OCI-LY1 (cell line): ENCODE results near the gene IFT172.

ENCODE experiments used
- EZH2 ChIP-seq: fragments of 200-600 bp; sonication (generic), shearing (Covaris generic); IDR thresholded peaks from 2 replicates; pipeline ENCODE4 v1.8.0; 2017; ENCODE audit warnings: borderline replicate concordance, mixed run types, mild to moderate bottlenecking, antibody characterized with exemption, low read length, moderate library complexity, mixed read lengths
- TF ChIP-seq, protein P1 (sequence below): fragments of 200-600 bp; sonication (generic), shearing (Covaris generic); IDR thresholded peaks from 2 replicates; pipeline ENCODE4 v1.5.1; 2017; ENCODE audit warnings: mild to moderate bottlenecking, antibody characterized with exemption, low read length, moderate library complexity, mixed read lengths

DNA sequence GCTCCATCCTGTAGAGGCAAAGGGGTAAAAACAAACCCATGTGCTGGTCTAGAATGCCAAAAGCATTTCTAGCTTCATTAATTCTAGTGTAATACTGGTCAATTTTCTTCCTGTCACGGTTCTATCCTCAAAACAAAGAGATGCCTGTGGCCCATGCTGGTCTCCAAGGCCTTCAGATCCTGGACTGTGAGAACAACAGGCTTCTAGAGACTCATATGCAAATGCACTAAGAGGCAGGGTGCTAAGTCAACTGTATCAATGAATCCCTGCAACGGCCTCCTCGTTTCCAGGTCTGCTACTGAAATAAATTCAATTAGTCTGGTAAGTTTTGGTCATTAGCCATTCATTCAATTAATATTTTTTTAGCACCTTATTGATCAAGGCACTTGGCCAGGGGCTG, 4.0 kb downstream of the IFT172 start:
- no peak for TF ChIP-seq EZH2
- TF ChIP-seq, protein P1, sequence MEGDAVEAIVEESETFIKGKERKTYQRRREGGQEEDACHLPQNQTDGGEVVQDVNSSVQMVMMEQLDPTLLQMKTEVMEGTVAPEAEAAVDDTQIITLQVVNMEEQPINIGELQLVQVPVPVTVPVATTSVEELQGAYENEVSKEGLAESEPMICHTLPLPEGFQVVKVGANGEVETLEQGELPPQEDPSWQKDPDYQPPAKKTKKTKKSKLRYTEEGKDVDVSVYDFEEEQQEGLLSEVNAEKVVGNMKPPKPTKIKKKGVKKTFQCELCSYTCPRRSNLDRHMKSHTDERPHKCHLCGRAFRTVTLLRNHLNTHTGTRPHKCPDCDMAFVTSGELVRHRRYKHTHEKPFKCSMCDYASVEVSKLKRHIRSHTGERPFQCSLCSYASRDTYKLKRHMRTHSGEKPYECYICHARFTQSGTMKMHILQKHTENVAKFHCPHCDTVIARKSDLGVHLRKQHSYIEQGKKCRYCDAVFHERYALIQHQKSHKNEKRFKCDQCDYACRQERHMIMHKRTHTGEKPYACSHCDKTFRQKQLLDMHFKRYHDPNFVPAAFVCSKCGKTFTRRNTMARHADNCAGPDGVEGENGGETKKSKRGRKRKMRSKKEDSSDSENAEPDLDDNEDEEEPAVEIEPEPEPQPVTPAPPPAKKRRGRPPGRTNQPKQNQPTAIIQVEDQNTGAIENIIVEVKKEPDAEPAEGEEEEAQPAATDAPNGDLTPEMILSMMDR, result no peak
